ENCODE measurements around the gene MLST8.

MLST8 gene

GRCh38 chr16:2207872-2208271 lies 2.6 kb downstream of the MLST8 start:
- no peak for DNase-seq (ENCODE audit: low read depth, low spot score)

- no peak for DNase-seq (ENCODE audit: low read depth, low spot score)
Observed at GRCh38 chr16:2208308-2208707, 3.1 kb downstream of the MLST8 start.

GRCh38 chr16:2208772-2209171 lies 3.5 kb downstream of the MLST8 start:
- DNase-seq (ENCODE audit: low read depth, low spot score): no peak

GRCh38 chr16:2209258-2210008 lies 4.2 kb downstream of the MLST8 start:
- no peak for DNase-seq (ENCODE audit: low read depth, low spot score)

GRCh38 chr16:2210009-2210332 lies 4.7 kb downstream of the MLST8 start:
- no peak for DNase-seq (ENCODE audit: low read depth, low spot score)

- no peak for DNase-seq (ENCODE audit: low read depth, low spot score)
Observed at GRCh38 chr16:2210386-2211365, 5.4 kb downstream of the MLST8 start, which contains the start of gene BRICD5. TSS of gene BRICD5 (minus strand) at chr16:2210863. CDS start at chr16:2210833, 30 bp downstream.

GRCh38 chr16:2211923-2212347 lies 6.7 kb downstream of the MLST8 start:
- DNase-seq (ENCODE audit: low read depth, low spot score): no peak

- peak; percentile 59 for DNase-seq (ENCODE audit: low read depth, low spot score)
Observed at GRCh38 chr16:2212362-2213324, 7.4 kb downstream of the MLST8 start.

- DNase-seq (ENCODE audit: low read depth, low spot score): no peak
Observed at GRCh38 chr16:2213817-2214718, 8.8 kb downstream of the MLST8 start.

- DNase-seq (ENCODE audit: low read depth, low spot score): no peak
Observed at GRCh38 chr16:2214719-2214968, 9.4 kb downstream of the MLST8 start, which contains the start of gene PGP. TSS of gene PGP (minus strand) at chr16:2214840. CDS start at chr16:2214777, 63 bp downstream.

- no peak for DNase-seq (ENCODE audit: low read depth, low spot score)
Observed at GRCh38 chr16:2216330-2216729, 11.1 kb downstream of the MLST8 start.

- DNase-seq (ENCODE audit: low read depth, low spot score): peak; percentile 100
Observed at GRCh38 chr16:2223221-2223941, 18.1 kb downstream of the MLST8 start, which contains the start of gene E4F1. TSS of gene E4F1 (plus strand) at chr16:2223591. CDS start at chr16:2223614, 23 bp downstream.

- DNase-seq (ENCODE audit: low read depth, low spot score): peak; percentile 70
Observed at GRCh38 chr16:2223942-2224486, 18.8 kb downstream of the MLST8 start.

- DNase-seq (ENCODE audit: low read depth, low spot score): no peak
Observed at GRCh38 chr16:2226245-2226793, 21.1 kb downstream of the MLST8 start.

GRCh38 chr16:2226918-2227317 lies 21.7 kb downstream of the MLST8 start:
- no peak for DNase-seq (ENCODE audit: low read depth, low spot score)

- no peak for DNase-seq (ENCODE audit: low read depth, low spot score)
Observed at GRCh38 chr16:2228161-2228824, 23.0 kb downstream of the MLST8 start.

- no peak for DNase-seq (ENCODE audit: low read depth, low spot score)
Observed at GRCh38 chr16:2229091-2229490, 23.8 kb downstream of the MLST8 start.

- no peak for DNase-seq (ENCODE audit: low read depth, low spot score)
Observed at GRCh38 chr16:2229632-2230250, 24.5 kb downstream of the MLST8 start.
